ENCODE measurements around the gene NBEA. TPM values are rescaled to one million over a fixed set of nuclear protein-coding genes. Genes with fewer than 3 reads are reported as not detected.

Gene NBEA
- total RNA-seq, 2 donors from 2014 or later = 2.1 to 4.3 TPM

GRCh38 chr13:35477386-35477946 is 535.4 kb downstream of the NBEA start:
- intact Hi-C loops (cut with DNase I, micrococcal nuclease) = no loop called here
- ATAC-seq (no peak), DNase-seq (no peak)

GRCh38 chr13:35478271-35479037 is 536.4 kb downstream of the NBEA start:
- ATAC-seq = no peak
- DNase-seq = no peak
- intact Hi-C loops (cut with DNase I, micrococcal nuclease) = no loop called here

GRCh38 chr13:35479038-35479492 is 537.0 kb downstream of the NBEA start:
- intact Hi-C loops (cut with DNase I, micrococcal nuclease) = no loop called here
- ATAC-seq (no peak), DNase-seq (no peak)

GRCh38 chr13:35479706-35480105 is 537.6 kb downstream of the NBEA start:
- intact Hi-C loops (cut with DNase I, micrococcal nuclease) = no loop called here
- ATAC-seq (no peak), DNase-seq (no peak)

GRCh38 chr13:35480346-35480745 is 538.3 kb downstream of the NBEA start:
- no peak for ATAC-seq
- no peak for DNase-seq
- intact Hi-C loops (cut with DNase I, micrococcal nuclease) = no loop called here

GRCh38 chr13:35481777-35482176 is 539.7 kb downstream of the NBEA start:
- intact Hi-C loops (cut with DNase I, micrococcal nuclease) = no loop called here
- no peak for ATAC-seq
- no peak for DNase-seq

GRCh38 chr13:35482527-35482926 is 540.5 kb downstream of the NBEA start:
- intact Hi-C loops (cut with DNase I, micrococcal nuclease) = no loop called here
- no peak for ATAC-seq
- DNase-seq = no peak

GRCh38 chr13:35483761-35484160 is 541.7 kb downstream of the NBEA start:
- ATAC-seq (no peak), DNase-seq (no peak)
- intact Hi-C loops (cut with DNase I, micrococcal nuclease) = no loop called here

GRCh38 chr13:35484384-35484783 is 542.3 kb downstream of the NBEA start:
- DNase-seq (no peak), ATAC-seq (no peak)
- intact Hi-C loops (cut with DNase I, micrococcal nuclease) = no loop called here

- no peak for ATAC-seq
- intact Hi-C loops (cut with DNase I, micrococcal nuclease) = no loop called here
These were observed 543.4 kb downstream of the NBEA start for GRCh38 chr13:35485424-35485823.

GRCh38 chr13:35489050-35489449 is 547.0 kb downstream of the NBEA start:
- DNase-seq (no peak), ATAC-seq (no peak)
- intact Hi-C loops (cut with DNase I, micrococcal nuclease) = no loop called here

More at GRCh38 chr13:35485424-35485823, 543.4 kb downstream of the NBEA start:
- DNase-seq = no peak

GRCh38 chr13:35496006-35496405 is 553.9 kb downstream of the NBEA start:
- ATAC-seq = no peak
- intact Hi-C loops (cut with DNase I, micrococcal nuclease) = no loop called here
- DNase-seq = no peak

- no peak for ATAC-seq
- no peak for DNase-seq
- intact Hi-C loops (cut with DNase I, micrococcal nuclease) = no loop called here
These were observed 554.8 kb downstream of the NBEA start for GRCh38 chr13:35496761-35497386.

GRCh38 chr13:35498231-35498630 is 556.2 kb downstream of the NBEA start:
- no peak for ATAC-seq
- no peak for DNase-seq
- intact Hi-C loops (cut with DNase I, micrococcal nuclease) = no loop called here

GRCh38 chr13:35499196-35499662 is 557.2 kb downstream of the NBEA start:
- ATAC-seq (no peak), DNase-seq (no peak)
- intact Hi-C loops (cut with DNase I, micrococcal nuclease) = no loop called here

- no peak for ATAC-seq
These were observed 557.6 kb downstream of the NBEA start for GRCh38 chr13:35499676-35500075.

GRCh38 chr13:35500144-35500543 is 558.1 kb downstream of the NBEA start:
- DNase-seq = no peak
- no peak for ATAC-seq
- intact Hi-C loops (cut with DNase I, micrococcal nuclease) = no loop called here

More at GRCh38 chr13:35499676-35500075, 557.6 kb downstream of the NBEA start:
- intact Hi-C loops (cut with DNase I, micrococcal nuclease) = no loop called here
- no peak for DNase-seq

GRCh38 chr13:35501661-35502235 is 559.7 kb downstream of the NBEA start:
- intact Hi-C loops (cut with DNase I, micrococcal nuclease) = no loop called here
- ATAC-seq (no peak), DNase-seq (no peak)

- ATAC-seq = no peak
- intact Hi-C loops (cut with DNase I, micrococcal nuclease) = no loop called here
- DNase-seq = no peak
These were observed 560.4 kb downstream of the NBEA start for GRCh38 chr13:35502456-35502855.

Measured in left colon (tissue), 2 donors.